HepG2 (cell line): Measurements from ENCODE around the gene SELENOM. TPM values are rescaled to one million over a fixed set of nuclear protein-coding genes. Genes with fewer than 3 reads are reported as not detected.

Source experiments
- AHDC1 ChIP-seq: sonication (generic); formaldehyde crosslinking; IDR thresholded peaks from 2 replicates; pipeline ENCODE4 v1.5.1; 2020; ENCODE audit warnings: mild to moderate bottlenecking, missing genetic modification reagents, borderline replicate concordance
- CAMTA2 ChIP-seq: sonication (generic); formaldehyde crosslinking; IDR thresholded peaks from 2 replicates; pipeline ENCODE4 v1.4.0; 2020; ENCODE audit warnings: mild to moderate bottlenecking, missing genetic modification reagents, borderline replicate concordance
- FOXP4 ChIP-seq: sonication (generic); formaldehyde crosslinking; IDR thresholded peaks from 2 replicates; pipeline ENCODE4 v1.4.0; 2020; ENCODE audit warnings: missing genetic modification reagents
- HMGXB3 ChIP-seq: sonication (generic); formaldehyde crosslinking; IDR thresholded peaks from 2 replicates; pipeline ENCODE4 v1.4.0; 2020; ENCODE audit warnings: missing genetic modification reagents, borderline replicate concordance
- HNF4G ChIP-seq, 2 experiments: sonication (generic) in 1 of 2; formaldehyde crosslinking in 1 of 2; IDR thresholded peaks; 2 replicates each; pipeline versions ENCODE4 v1.4.0 to v1.6.1; 2011 to 2020; ENCODE audit warnings: borderline replicate concordance in 2 of 2, low read depth in 2 of 2, mild to moderate bottlenecking in 2 of 2, low read length in 1 of 2, missing genetic modification reagents in 1 of 2, moderate library complexity in 1 of 2
- KDM4B ChIP-seq: sonication (generic); formaldehyde crosslinking; IDR thresholded peaks from 2 replicates; pipeline ENCODE4 v1.4.0; 2020; ENCODE audit warnings: missing genetic modification reagents
- MAFF ChIP-seq: IDR thresholded peaks from 2 replicates; pipeline ENCODE4 v1.6.1; 2011; ENCODE audit warnings: low read depth, low read length, improper control_type of control experiment
- PAX8 ChIP-seq: sonication (generic); formaldehyde crosslinking; IDR thresholded peaks from 2 replicates; pipeline ENCODE4 v1.8.0; 2022; ENCODE audit warnings: mild to moderate bottlenecking, missing genetic modification reagents, borderline replicate concordance
- SRY ChIP-seq: sonication (generic); formaldehyde crosslinking; IDR thresholded peaks from 2 replicates; pipeline ENCODE4 v1.8.0; 2022; ENCODE audit warnings: mild to moderate bottlenecking, missing genetic modification reagents
- TEAD3 ChIP-seq: optimal IDR thresholded peaks from 2 replicates; pipeline ENCODE3; 2016; ENCODE audit warnings: borderline replicate concordance
- TRIM22 ChIP-seq: fragments of 450-650 bp; IDR thresholded peaks from 2 replicates; pipeline ENCODE4 v1.6.1; 2017
- ZFX ChIP-seq: sonication (generic); formaldehyde crosslinking; IDR thresholded peaks from 2 replicates; pipeline ENCODE4 v1.4.0; 2020; ENCODE audit warnings: mild to moderate bottlenecking, low read depth, missing genetic modification reagents, moderate library complexity
- ZNF589 ChIP-seq: sonication (generic); formaldehyde crosslinking; conservative IDR thresholded peaks from 2 replicates; pipeline ENCODE4 v1.8.0; 2022; ENCODE audit warnings: mild to moderate bottlenecking, moderate library complexity, missing genetic modification reagents
- polyA plus RNA-seq, 8 experiments: library from polyadenylated mRNA; depleted of rRNA in 3 of 8; stranded (reverse) in 7 of 8; unstranded in 1 of 8; fragments of >200 nt; fragmentation: Illumina TruSeq in 4 of 8; extraction: Trizol in 4 of 8; gene quantifications; 2 replicates each; pipeline versions ENCODE4 v1.2.1 to v1.2.3, GENCODE V29; 2011 to 2016; ENCODE audit warnings: low read depth in 4 of 8, missing spikeins in 1 of 8, mixed read lengths in 1 of 8; ENCODE audit not compliant: insufficient read depth in 1 of 8
- total RNA-seq, 5 experiments: library from RNA; depleted of rRNA; stranded (reverse); fragments of >200 nt; fragmentation: Illumina TruSeq; extraction: Trizol; gene quantifications; 2 replicates each; pipeline ENCODE4 v1.2.3, GENCODE V29; 2016; ENCODE audit warnings: low read depth in 1 of 5

The SELENOM gene
- total and polyA plus RNA-seq, 2 of the 13 experiments (the other 11 are each of a cell fraction or from before 2014, with no cell fraction given), result 4.1 to 4.3 TPM

- TF ChIP-seq FOXP4 (CRISPR knock-in tag) (peak; percentile 96), HMGXB3 (CRISPR knock-in tag) (no peak), TRIM22 (no peak), TEAD3 (CRISPR knock-in tag) (peak; percentile 68), HNF4G (IDR thresholded peaks at IDR 0.05; ENCODE audit: borderline replicate concordance, low read depth, low read length) (peak; percentile 73), HNF4G (CRISPR knock-in tag; IDR thresholded peaks at IDR 0.05; ENCODE audit: borderline replicate concordance, low read depth) (peak; percentile 86), ZNF589 (CRISPR knock-in tag) (no peak), SRY (no peak), PAX8 (no peak), MAFF (no peak), KDM4B (CRISPR knock-in tag) (no peak), AHDC1 (CRISPR knock-in tag) (no peak), ZFX (CRISPR knock-in tag) (peak; percentile 68), CAMTA2 (CRISPR knock-in tag) (no peak)
Measured at GRCh38 chr22:31079095-31079642, 28.2 kb downstream of the SELENOM start (continued).
